Inflammatory macrophage (primary cell): ENCODE results near the gene DOCK4.

ENCODE experiments used
- DNase-seq, 2 donors: peaks; one replicate each; pipeline ENCODE4 v3.0.0-alpha.2; 2020 to 2022

DOCK4 gene

GRCh38 chr7:111710839-111711380 is 495.3 kb downstream of the DOCK4 start:
- DNase-seq, result no peak

- no peak for DNase-seq
These were observed 498.1 kb downstream of the DOCK4 start for GRCh38 chr7:111708072-111708471.

- DNase-seq, result no peak
These were observed 500.4 kb downstream of the DOCK4 start for GRCh38 chr7:111705807-111706206.

GRCh38 chr7:111697771-111698170 is 508.4 kb downstream of the DOCK4 start:
- DNase-seq, result no peak

GRCh38 chr7:111694376-111694775 is 511.8 kb downstream of the DOCK4 start:
- no peak for DNase-seq

- DNase-seq, result no peak
These were observed 515.7 kb downstream of the DOCK4 start for GRCh38 chr7:111690364-111691111.

GRCh38 chr7:111685349-111685748 is 520.9 kb downstream of the DOCK4 start:
- no peak for DNase-seq

GRCh38 chr7:111682588-111683340 is 523.4 kb downstream of the DOCK4 start:
- no peak for DNase-seq

GRCh38 chr7:111681242-111681641 is 525.0 kb downstream of the DOCK4 start:
- DNase-seq, result no peak

- no peak for DNase-seq
These were observed 527.2 kb downstream of the DOCK4 start for GRCh38 chr7:111678986-111679385.

GRCh38 chr7:111678281-111678680 is 527.9 kb downstream of the DOCK4 start:
- DNase-seq, result no peak

GRCh38 chr7:111677848-111678247 is 528.4 kb downstream of the DOCK4 start:
- no peak for DNase-seq

- DNase-seq, result no peak
These were observed 529.4 kb downstream of the DOCK4 start for GRCh38 chr7:111676811-111677210.
